HEK293 (cell line): ENCODE results near the gene MMP25.
A peak's percentile ranks its signal among the peaks of the same experiment; 100 is the strongest.

Experiments
- EGR2 ChIP-seq: fragments of 450-650 bp; formaldehyde crosslinking; IDR thresholded peaks from 2 replicates; pipeline ENCODE4 v1.5.1; 2016; ENCODE audit warnings: low read depth, missing biosample characterization, missing genetic modification characterization
- GLIS2 ChIP-seq: fragments of 450-650 bp; formaldehyde crosslinking; IDR thresholded peaks from 2 replicates; pipeline ENCODE4 v1.5.1; 2016; ENCODE audit warnings: missing biosample characterization, missing genetic modification characterization
- SALL2 ChIP-seq: fragments of 450-650 bp; formaldehyde crosslinking; IDR thresholded peaks from 2 replicates; pipeline ENCODE4 v1.5.0; 2017; ENCODE audit warnings: missing biosample characterization, mild to moderate bottlenecking, missing genetic modification characterization, borderline replicate concordance
- SCRT1 ChIP-seq: fragments of 450-650 bp; formaldehyde crosslinking; IDR thresholded peaks from 2 replicates; pipeline ENCODE4 v1.5.1; 2016; ENCODE audit warnings: missing biosample characterization, missing genetic modification characterization, borderline replicate concordance
- SP3 ChIP-seq: fragments of 450-650 bp; formaldehyde crosslinking; IDR thresholded peaks from 2 replicates; pipeline ENCODE4 v1.5.1; 2016; ENCODE audit warnings: missing biosample characterization, missing genetic modification characterization
- YY1 ChIP-seq: fragments of 450-650 bp; formaldehyde crosslinking; IDR thresholded peaks from 2 replicates; pipeline ENCODE4 v1.5.1; 2018; ENCODE audit warnings: missing biosample characterization, missing genetic modification characterization
- ZFHX2 ChIP-seq: fragments of 450-650 bp; formaldehyde crosslinking; conservative IDR thresholded peaks from 2 replicates; pipeline ENCODE4 v1.5.1; 2016; ENCODE audit warnings: missing biosample characterization, missing genetic modification characterization
- ZFP41 ChIP-seq: fragments of 450-650 bp; formaldehyde crosslinking; IDR thresholded peaks from 2 replicates; pipeline ENCODE4 v1.5.1; 2016; ENCODE audit warnings: missing biosample characterization, missing genetic modification characterization, borderline replicate concordance
- ZNF112 ChIP-seq: fragments of 450-650 bp; formaldehyde crosslinking; IDR thresholded peaks from 2 replicates; pipeline ENCODE4 v1.5.0; 2017; ENCODE audit warnings: missing biosample characterization, missing genetic modification characterization
- ZNF18 ChIP-seq: fragments of 450-650 bp; formaldehyde crosslinking; IDR thresholded peaks from 2 replicates; pipeline ENCODE4 v1.5.1; 2016; ENCODE audit warnings: missing biosample characterization, missing genetic modification characterization
- ZNF24 ChIP-seq: fragments of 450-650 bp; formaldehyde crosslinking; IDR thresholded peaks from 2 replicates; pipeline ENCODE4 v1.5.1; 2016; ENCODE audit warnings: missing biosample characterization, missing genetic modification characterization
- ZNF324 ChIP-seq: fragments of 450-650 bp; formaldehyde crosslinking; IDR thresholded peaks from 2 replicates; pipeline ENCODE4 v1.5.1; 2016; ENCODE audit warnings: missing biosample characterization, missing genetic modification characterization
- ZNF513 ChIP-seq: fragments of 450-650 bp; IDR thresholded peaks from 2 replicates; pipeline ENCODE4 v1.5.1; 2018; ENCODE audit warnings: missing biosample characterization, missing genetic modification characterization
- ZNF548 ChIP-seq: fragments of 450-650 bp; formaldehyde crosslinking; IDR thresholded peaks from 2 replicates; pipeline ENCODE4 v1.5.1; 2016; ENCODE audit warnings: missing biosample characterization, missing genetic modification characterization
- ZNF571 ChIP-seq: fragments of 450-650 bp; formaldehyde crosslinking; IDR thresholded peaks from 2 replicates; pipeline ENCODE4 v1.5.0; 2017; ENCODE audit warnings: missing biosample characterization, missing genetic modification characterization
- ZNF776 ChIP-seq: fragments of 450-650 bp; formaldehyde crosslinking; IDR thresholded peaks from 2 replicates; pipeline ENCODE4 v1.5.0; 2017; ENCODE audit warnings: missing biosample characterization, missing genetic modification characterization, borderline replicate concordance
- ZNF830 ChIP-seq: fragments of 450-650 bp; IDR thresholded peaks from 2 replicates; pipeline ENCODE4 v1.5.0; 2018; ENCODE audit warnings: missing biosample characterization, missing genetic modification characterization, low read depth, mild to moderate bottlenecking, moderate library complexity
- ZSCAN30 ChIP-seq: fragments of 450-650 bp; IDR thresholded peaks from 2 replicates; pipeline ENCODE4 v1.5.1; 2018; ENCODE audit warnings: missing biosample characterization, mild to moderate bottlenecking, missing genetic modification characterization, moderate library complexity
- ZSCAN4 ChIP-seq: fragments of 450-650 bp; formaldehyde crosslinking; IDR thresholded peaks from 2 replicates; pipeline ENCODE4 v1.5.1; 2017; ENCODE audit warnings: missing biosample characterization, missing genetic modification characterization
- TF ChIP-seq, protein P1 (sequence below): fragments of 450-650 bp; formaldehyde crosslinking; IDR thresholded peaks from 2 replicates; pipeline ENCODE4 v1.5.1; 2016; ENCODE audit warnings: missing biosample characterization, missing genetic modification characterization, borderline replicate concordance
- TF ChIP-seq, protein P2 (sequence below): fragments of 450-650 bp; formaldehyde crosslinking; IDR thresholded peaks from 2 replicates; pipeline ENCODE4 v1.5.1; 2016; ENCODE audit warnings: missing biosample characterization, missing genetic modification characterization
- TF ChIP-seq, protein P3 (sequence below): IDR thresholded peaks from 2 replicates; pipeline ENCODE4 v1.6.1; 2011; ENCODE audit warnings: mild to moderate bottlenecking, low read depth, low read length, borderline replicate concordance
- TF ChIP-seq, protein P4 (sequence below): fragments of 450-650 bp; formaldehyde crosslinking; IDR thresholded peaks from 2 replicates; pipeline ENCODE4 v1.5.1; 2016; ENCODE audit warnings: missing biosample characterization, missing genetic modification characterization

The MMP25 gene

GRCh38 chr16:3023669-3024478 is 22.5 kb upstream of the MMP25 start, which contains the start of the genes HCFC1R1 and THOC6 (continued):
- TF ChIP-seq SCRT1 (tag by site-specific recombination) (no peak), ZFP41 (tag by site-specific recombination) (no peak), ZSCAN30 (tag by site-specific recombination) (peak; percentile 40), ZNF24 (tag by site-specific recombination) (peak; percentile 94), ZNF548 (tag by site-specific recombination) (no peak), ZFHX2 (tag by site-specific recombination) (peak; percentile 31; the same call in 1 of the 2 replicates), ZNF513 (tag by site-specific recombination) (no peak), YY1 (tag by site-specific recombination) (peak; percentile 37; the same call in 1 of the 2 replicates), SP3 (tag by site-specific recombination) (peak; percentile 96), ZSCAN4 (tag by site-specific recombination) (no peak), ZNF776 (tag by site-specific recombination) (no peak), ZNF571 (tag by site-specific recombination) (no peak), EGR2 (tag by site-specific recombination) (no peak), ZNF324 (tag by site-specific recombination) (no peak; the same call in none of the 2 replicates), GLIS2 (tag by site-specific recombination) (peak; percentile 93), ZNF18 (tag by site-specific recombination) (no peak), SALL2 (tag by site-specific recombination) (no peak), ZNF112 (no peak), ZNF830 (tag by site-specific recombination) (no peak)
- TF ChIP-seq, protein P1, sequence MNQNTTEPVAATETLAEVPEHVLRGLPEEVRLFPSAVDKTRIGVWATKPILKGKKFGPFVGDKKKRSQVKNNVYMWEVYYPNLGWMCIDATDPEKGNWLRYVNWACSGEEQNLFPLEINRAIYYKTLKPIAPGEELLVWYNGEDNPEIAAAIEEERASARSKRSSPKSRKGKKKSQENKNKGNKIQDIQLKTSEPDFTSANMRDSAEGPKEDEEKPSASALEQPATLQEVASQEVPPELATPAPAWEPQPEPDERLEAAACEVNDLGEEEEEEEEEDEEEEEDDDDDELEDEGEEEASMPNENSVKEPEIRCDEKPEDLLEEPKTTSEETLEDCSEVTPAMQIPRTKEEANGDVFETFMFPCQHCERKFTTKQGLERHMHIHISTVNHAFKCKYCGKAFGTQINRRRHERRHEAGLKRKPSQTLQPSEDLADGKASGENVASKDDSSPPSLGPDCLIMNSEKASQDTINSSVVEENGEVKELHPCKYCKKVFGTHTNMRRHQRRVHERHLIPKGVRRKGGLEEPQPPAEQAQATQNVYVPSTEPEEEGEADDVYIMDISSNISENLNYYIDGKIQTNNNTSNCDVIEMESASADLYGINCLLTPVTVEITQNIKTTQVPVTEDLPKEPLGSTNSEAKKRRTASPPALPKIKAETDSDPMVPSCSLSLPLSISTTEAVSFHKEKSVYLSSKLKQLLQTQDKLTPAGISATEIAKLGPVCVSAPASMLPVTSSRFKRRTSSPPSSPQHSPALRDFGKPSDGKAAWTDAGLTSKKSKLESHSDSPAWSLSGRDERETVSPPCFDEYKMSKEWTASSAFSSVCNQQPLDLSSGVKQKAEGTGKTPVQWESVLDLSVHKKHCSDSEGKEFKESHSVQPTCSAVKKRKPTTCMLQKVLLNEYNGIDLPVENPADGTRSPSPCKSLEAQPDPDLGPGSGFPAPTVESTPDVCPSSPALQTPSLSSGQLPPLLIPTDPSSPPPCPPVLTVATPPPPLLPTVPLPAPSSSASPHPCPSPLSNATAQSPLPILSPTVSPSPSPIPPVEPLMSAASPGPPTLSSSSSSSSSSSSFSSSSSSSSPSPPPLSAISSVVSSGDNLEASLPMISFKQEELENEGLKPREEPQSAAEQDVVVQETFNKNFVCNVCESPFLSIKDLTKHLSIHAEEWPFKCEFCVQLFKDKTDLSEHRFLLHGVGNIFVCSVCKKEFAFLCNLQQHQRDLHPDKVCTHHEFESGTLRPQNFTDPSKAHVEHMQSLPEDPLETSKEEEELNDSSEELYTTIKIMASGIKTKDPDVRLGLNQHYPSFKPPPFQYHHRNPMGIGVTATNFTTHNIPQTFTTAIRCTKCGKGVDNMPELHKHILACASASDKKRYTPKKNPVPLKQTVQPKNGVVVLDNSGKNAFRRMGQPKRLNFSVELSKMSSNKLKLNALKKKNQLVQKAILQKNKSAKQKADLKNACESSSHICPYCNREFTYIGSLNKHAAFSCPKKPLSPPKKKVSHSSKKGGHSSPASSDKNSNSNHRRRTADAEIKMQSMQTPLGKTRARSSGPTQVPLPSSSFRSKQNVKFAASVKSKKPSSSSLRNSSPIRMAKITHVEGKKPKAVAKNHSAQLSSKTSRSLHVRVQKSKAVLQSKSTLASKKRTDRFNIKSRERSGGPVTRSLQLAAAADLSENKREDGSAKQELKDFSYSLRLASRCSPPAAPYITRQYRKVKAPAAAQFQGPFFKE (tag by site-specific recombination) = no peak
- TF ChIP-seq, protein P2, sequence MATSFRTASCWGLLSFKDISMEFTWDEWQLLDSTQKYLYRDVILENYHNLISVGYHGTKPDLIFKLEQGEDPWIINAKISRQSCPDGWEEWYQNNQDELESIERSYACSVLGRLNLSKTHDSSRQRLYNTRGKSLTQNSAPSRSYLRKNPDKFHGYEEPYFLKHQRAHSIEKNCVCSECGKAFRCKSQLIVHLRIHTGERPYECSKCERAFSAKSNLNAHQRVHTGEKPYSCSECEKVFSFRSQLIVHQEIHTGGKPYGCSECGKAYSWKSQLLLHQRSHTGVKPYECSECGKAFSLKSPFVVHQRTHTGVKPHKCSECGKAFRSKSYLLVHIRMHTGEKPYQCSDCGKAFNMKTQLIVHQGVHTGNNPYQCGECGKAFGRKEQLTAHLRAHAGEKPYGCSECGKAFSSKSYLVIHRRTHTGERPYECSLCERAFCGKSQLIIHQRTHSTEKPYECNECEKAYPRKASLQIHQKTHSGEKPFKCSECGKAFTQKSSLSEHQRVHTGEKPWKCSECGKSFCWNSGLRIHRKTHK = no peak
- TF ChIP-seq, protein P3, sequence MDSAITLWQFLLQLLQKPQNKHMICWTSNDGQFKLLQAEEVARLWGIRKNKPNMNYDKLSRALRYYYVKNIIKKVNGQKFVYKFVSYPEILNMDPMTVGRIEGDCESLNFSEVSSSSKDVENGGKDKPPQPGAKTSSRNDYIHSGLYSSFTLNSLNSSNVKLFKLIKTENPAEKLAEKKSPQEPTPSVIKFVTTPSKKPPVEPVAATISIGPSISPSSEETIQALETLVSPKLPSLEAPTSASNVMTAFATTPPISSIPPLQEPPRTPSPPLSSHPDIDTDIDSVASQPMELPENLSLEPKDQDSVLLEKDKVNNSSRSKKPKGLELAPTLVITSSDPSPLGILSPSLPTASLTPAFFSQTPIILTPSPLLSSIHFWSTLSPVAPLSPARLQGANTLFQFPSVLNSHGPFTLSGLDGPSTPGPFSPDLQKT = no peak
- TF ChIP-seq, protein P4, sequence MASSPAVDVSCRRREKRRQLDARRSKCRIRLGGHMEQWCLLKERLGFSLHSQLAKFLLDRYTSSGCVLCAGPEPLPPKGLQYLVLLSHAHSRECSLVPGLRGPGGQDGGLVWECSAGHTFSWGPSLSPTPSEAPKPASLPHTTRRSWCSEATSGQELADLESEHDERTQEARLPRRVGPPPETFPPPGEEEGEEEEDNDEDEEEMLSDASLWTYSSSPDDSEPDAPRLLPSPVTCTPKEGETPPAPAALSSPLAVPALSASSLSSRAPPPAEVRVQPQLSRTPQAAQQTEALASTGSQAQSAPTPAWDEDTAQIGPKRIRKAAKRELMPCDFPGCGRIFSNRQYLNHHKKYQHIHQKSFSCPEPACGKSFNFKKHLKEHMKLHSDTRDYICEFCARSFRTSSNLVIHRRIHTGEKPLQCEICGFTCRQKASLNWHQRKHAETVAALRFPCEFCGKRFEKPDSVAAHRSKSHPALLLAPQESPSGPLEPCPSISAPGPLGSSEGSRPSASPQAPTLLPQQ = peak; percentile 94
